Nephron progenitor cell (in vitro differentiated cells): ENCODE measurements around the gene RAB7B.

Experiments
- DNase-seq: peaks from one replicate; pipeline ENCODE4 v3.0.0; 2021
- H3K27ac Mint-ChIP-seq: 2 replicates; pipeline ENCODE4 v1.8.0; 2021; ENCODE audit warnings: mild to moderate bottlenecking, moderate library complexity, mixed read lengths
- H3K27me3 Mint-ChIP-seq: 2 replicates; pipeline ENCODE4 v1.8.0; 2021; ENCODE audit warnings: mild to moderate bottlenecking, low read depth, mixed read lengths; ENCODE audit not compliant: poor library complexity
- H3K36me3 Mint-ChIP-seq: 2 replicates; pipeline ENCODE4 v1.8.0; 2021; ENCODE audit warnings: low read depth, mixed read lengths
- H3K4me1 Mint-ChIP-seq: 2 replicates; pipeline ENCODE4 v1.8.0; 2021; ENCODE audit warnings: mixed read lengths
- H3K4me3 Mint-ChIP-seq: 2 replicates; pipeline ENCODE4 v1.8.0; 2021; ENCODE audit warnings: mild to moderate bottlenecking, moderate library complexity, mixed read lengths
- H3K9me3 Mint-ChIP-seq: 2 replicates; pipeline ENCODE4 v1.8.0; 2021; ENCODE audit warnings: mild to moderate bottlenecking, moderate library complexity, mixed read lengths
- TF ChIP-seq, protein P1 (sequence below): fragments of 200-600 bp; sonication (generic); IDR thresholded peaks from 2 replicates; pipeline ENCODE4 v1.5.0; 2021; ENCODE audit warnings: antibody characterized with exemption

The RAB7B gene

DNA sequence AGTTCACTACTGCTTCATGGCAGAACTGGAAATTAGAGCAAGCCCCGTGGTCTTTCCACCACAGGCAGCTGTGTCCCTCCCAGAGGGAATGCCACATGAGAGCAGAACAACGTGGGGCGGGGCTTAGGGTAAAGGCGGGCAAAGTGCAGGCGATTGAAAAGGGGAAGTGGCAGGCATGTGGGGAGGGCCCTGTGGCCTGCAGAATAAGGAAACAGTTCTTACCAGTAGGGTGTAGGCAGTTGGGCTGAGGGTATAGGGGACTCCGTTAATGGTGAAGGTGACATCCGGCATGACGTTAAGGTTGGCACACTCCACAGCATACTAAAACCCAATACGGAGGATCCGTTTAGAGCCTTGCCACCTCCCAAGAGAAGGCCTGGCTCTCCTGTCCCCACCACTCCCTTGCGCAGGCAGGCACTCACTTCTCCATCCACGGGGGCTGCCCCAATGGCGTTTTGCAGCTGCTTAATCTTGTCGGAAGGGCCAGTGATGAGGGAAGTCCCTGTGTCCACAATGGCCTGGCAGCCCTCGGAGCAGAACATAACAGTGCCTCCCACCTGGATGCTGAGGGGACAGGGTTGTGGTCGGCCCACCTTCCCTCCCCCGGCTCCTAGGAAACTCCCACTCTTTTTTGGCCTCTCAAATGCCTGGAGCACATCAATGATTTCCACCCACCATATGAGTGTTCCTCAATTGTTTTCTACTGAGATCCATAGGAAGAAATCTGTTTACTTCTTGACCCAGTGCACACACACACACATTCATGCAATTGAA is 9.1 kb upstream of the RAB7B start:
- Mint-ChIP-seq H3K27ac (no peak overlapping the region), H3K4me3 (no peak overlapping the region), H3K36me3 (no peaks in the 10 kb centered on the region), H3K27me3 (peaks cover 11% of the 10 kb centered on the region), H3K9me3 (no peaks in the 10 kb centered on the region), H3K4me1 (peaks cover 20% of the 10 kb centered on the region)
- no peak for DNase-seq
- TF ChIP-seq, protein P1, sequence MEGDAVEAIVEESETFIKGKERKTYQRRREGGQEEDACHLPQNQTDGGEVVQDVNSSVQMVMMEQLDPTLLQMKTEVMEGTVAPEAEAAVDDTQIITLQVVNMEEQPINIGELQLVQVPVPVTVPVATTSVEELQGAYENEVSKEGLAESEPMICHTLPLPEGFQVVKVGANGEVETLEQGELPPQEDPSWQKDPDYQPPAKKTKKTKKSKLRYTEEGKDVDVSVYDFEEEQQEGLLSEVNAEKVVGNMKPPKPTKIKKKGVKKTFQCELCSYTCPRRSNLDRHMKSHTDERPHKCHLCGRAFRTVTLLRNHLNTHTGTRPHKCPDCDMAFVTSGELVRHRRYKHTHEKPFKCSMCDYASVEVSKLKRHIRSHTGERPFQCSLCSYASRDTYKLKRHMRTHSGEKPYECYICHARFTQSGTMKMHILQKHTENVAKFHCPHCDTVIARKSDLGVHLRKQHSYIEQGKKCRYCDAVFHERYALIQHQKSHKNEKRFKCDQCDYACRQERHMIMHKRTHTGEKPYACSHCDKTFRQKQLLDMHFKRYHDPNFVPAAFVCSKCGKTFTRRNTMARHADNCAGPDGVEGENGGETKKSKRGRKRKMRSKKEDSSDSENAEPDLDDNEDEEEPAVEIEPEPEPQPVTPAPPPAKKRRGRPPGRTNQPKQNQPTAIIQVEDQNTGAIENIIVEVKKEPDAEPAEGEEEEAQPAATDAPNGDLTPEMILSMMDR, result no peak

DNA sequence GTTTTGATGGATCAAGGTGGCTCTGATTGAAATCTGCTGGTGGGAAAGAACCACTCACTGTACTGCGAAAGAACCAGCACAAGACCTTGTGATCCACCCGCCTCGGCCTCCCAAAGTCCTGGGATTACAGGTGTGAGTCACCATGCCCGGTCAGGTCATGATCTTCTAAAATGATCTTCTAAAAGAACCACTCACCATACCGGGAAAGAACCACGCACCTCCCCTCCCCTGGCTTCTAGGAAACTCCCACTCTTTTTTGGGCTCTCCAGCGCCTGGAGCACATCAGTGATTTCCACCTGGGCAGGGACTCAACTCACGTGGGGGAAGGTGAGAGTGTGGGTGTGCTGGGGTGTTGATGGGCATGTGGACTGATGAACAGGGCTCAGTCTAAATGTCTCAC is 7.9 kb upstream of the RAB7B start:
- no peak overlapping the region for H3K27ac Mint-ChIP-seq
- H3K36me3 Mint-ChIP-seq, result no peaks in the 10 kb centered on the region
- H3K4me3 Mint-ChIP-seq, result no peak overlapping the region
- H3K4me1 Mint-ChIP-seq, result peaks cover 24% of the 10 kb centered on the region
- DNase-seq, result no peak
- H3K27me3 Mint-ChIP-seq, result peaks cover 7% of the 10 kb centered on the region
- H3K9me3 Mint-ChIP-seq, result no peaks in the 10 kb centered on the region
- TF ChIP-seq, protein P1, result no peak

DNA sequence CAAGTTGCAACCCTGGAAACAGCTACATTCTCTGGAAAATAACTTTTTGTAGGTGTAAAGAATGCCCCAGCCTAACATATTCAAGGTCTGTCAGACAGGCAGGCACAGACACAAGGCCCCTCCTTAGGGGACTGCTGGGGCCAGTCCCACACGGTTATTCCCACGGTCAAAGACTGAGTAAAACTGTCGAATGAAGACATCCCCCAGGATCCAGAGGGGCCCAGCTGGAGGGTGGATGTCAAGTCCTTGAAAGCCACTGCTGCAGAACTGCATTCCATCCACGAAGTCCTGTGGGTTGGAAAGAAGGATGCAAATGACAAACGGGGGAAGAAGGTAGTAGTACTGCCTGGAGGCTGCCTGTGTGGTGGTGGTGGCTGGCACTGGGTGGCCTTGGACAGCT is 6.9 kb upstream of the RAB7B start:
- TF ChIP-seq, protein P1, result no peak
- H3K27ac Mint-ChIP-seq, result no peak overlapping the region
- H3K27me3 Mint-ChIP-seq, result peaks cover 6% of the 10 kb centered on the region
- no peaks in the 10 kb centered on the region for H3K36me3 Mint-ChIP-seq
- H3K4me3 Mint-ChIP-seq, result no peak overlapping the region
- no peaks in the 10 kb centered on the region for H3K9me3 Mint-ChIP-seq
- peaks cover 32% of the 10 kb centered on the region for H3K4me1 Mint-ChIP-seq
- no peak for DNase-seq

DNA sequence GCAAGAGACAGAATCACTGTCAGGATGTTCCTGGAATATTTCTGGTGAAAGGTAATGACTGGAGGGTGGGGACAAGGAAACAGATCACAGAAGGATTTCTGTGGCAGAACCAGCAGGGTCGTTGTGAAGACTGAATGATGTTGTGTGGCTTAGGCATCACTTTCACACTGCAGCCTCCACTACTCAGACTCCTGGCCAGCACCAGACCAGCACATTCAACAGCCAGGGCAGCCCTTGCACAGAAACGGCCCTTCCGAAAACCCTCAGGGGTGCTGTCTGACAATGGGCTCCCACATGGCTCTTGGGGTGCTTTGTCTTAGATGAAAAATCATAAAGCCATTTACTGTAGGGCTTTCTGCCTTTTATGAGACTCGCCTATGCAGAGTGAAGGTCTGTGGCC is 3.8 kb upstream of the RAB7B start:
- H3K4me3 Mint-ChIP-seq, result no peak overlapping the region
- H3K27me3 Mint-ChIP-seq, result peaks cover 4% of the 10 kb centered on the region
- DNase-seq, result no peak

DNA sequence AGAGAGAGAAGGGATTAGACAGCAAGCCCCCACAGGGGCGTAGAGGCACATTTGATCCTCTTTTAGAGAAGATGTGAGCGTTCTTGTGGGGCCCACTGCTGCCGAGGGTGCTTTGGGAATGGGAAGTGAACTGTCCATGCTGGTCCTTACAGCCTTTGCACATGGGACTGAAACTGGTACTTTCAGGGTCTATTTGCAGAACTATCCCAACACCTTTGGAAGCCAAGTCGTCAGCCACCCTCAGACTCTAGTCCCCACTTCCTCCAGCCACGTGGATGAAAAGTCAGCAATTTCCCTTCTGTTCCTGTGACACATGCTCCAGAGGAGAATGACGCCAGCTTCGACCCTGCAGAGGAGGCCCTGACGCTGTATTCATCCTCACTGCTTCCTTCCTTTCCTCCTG is 2.6 kb upstream of the RAB7B start:
- no peaks in the 10 kb centered on the region for H3K9me3 Mint-ChIP-seq
- TF ChIP-seq, protein P1, result no peak
- H3K27me3 Mint-ChIP-seq, result peaks cover 1% of the 10 kb centered on the region
- H3K4me3 Mint-ChIP-seq, result no peak overlapping the region
- H3K27ac Mint-ChIP-seq, result no peak overlapping the region
- H3K36me3 Mint-ChIP-seq, result no peaks in the 10 kb centered on the region
- DNase-seq, result no peak
- H3K4me1 Mint-ChIP-seq, result peaks cover 44% of the 10 kb centered on the region

More for the DNA sequence above, 3.8 kb upstream of the RAB7B start:
- TF ChIP-seq, protein P1, result no peak
- Mint-ChIP-seq H3K9me3 (no peaks in the 10 kb centered on the region), H3K36me3 (no peaks in the 10 kb centered on the region), H3K4me1 (peaks cover 46% of the 10 kb centered on the region), H3K27ac (no peak overlapping the region)

DNA sequence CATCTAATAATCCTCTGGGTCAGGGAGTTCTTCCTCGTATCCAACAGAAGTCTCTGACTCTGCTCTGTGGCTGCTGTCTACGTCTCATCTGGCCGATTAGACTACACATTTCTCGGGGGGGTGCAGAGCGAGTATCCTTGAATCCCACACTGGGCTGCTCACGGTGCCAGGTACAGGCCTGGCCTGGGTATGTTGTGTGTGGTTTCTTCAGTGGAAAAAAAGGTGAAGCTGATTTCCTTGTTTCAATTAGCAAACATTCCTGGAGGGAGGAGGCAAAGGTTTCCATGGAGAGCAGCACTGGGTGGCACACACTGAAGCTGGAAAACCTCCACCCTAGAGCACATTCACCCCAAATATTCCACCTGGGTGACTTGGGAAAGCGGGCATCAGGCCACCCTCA is 2.0 kb upstream of the RAB7B start:
- Mint-ChIP-seq H3K36me3 (no peaks in the 10 kb centered on the region), H3K4me3 (no peak overlapping the region), H3K4me1 (peaks cover 44% of the 10 kb centered on the region), H3K27ac (no peak overlapping the region), H3K27me3 (no peaks in the 10 kb centered on the region), H3K9me3 (no peaks in the 10 kb centered on the region)
- TF ChIP-seq, protein P1, result no peak
- no peak for DNase-seq
